22Rv1 (cell line): ENCODE measurements around the gene TMEM91.

Experiments
- CTCF ChIP-seq: fragments of 450-650 bp; IDR thresholded peaks from 2 replicates; pipeline ENCODE4 v1.5.1; 2017; ENCODE audit warnings: mild to moderate bottlenecking
- ZFX ChIP-seq: fragments of 450-650 bp; IDR thresholded peaks from 2 replicates; pipeline ENCODE4 v1.6.1; 2017; ENCODE audit warnings: antibody characterized with exemption, borderline replicate concordance

GRCh38 chr19:41416194-41416674 lies 39.9 kb downstream of the TMEM91 start:
- TF ChIP-seq CTCF = no peak
- TF ChIP-seq ZFX = no peak
